Gastroesophageal sphincter (tissue), 3 donors: Measurements from ENCODE around the gene BAIAP2.

Experiments used
- CTCF ChIP-seq, 4 experiments: fragments of 200-600 bp in 2 of 4; fragments of 450-650 bp in 2 of 4; sonication (generic) in 1 of 4; IDR thresholded peaks; one replicate each; pipeline ENCODE4 v1.5.1; 2017 to 2019; ENCODE audit warnings: antibody characterized with exemption in 4 of 4, mild to moderate bottlenecking in 2 of 4, moderate library complexity in 2 of 4
- EP300 ChIP-seq: sonication (generic); formaldehyde crosslinking; IDR thresholded peaks from one replicate; pipeline ENCODE4 v1.6.1; 2017; ENCODE audit warnings: antibody characterized with exemption, mild to moderate bottlenecking

DNA sequence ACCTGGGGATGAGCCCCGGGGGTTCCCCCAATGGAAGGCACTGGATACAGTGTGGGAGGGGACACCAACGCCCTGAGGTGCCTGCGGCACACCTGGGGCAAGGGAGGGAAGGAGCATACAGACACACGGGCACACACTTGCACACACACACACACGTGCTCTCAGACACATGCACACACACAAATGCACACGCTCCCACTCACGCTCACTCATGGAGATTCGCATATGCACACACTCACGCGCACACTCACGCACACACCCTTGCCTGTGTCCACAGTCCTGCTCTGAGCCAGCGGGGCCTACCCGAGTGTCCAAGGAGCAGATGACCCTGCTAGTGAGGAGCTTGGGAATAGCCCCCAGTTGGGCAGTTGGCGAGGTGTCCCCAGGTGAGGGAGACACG is 113.6 kb downstream of the BAIAP2 start:
- TF ChIP-seq CTCF (IDR thresholded peaks at IDR 0.05) (no peak), EP300 (no peak)
